HepG2 (cell line): ENCODE results near the gene PTPDC1. TPM values are rescaled to one million over a fixed set of nuclear protein-coding genes. Genes with fewer than 3 reads are reported as not detected.

Source experiments
- ATAC-seq: fragments of 200-7000 bp; cut with Tn5 transposase; 3 replicates; pipeline ENCODE4 v1.9.1; 2020; ENCODE audit warnings: mild to moderate bottlenecking, moderate library complexity
- BruUV-seq: library from RNA; stranded (reverse); fragments of 400-500 nt; replicated peaks from 2 replicates; lab custom pipeline; 2021; lab: Mats Ljungman, UMichigan
- CTCF ChIA-PET: fragments of 300-600 bp; formaldehyde crosslinking; extraction: SDS; loops from one replicate; lab custom pipeline; 2021; ENCODE audit warnings: low total read pairs, inconsistent platforms, low intra/inter-chr PET ratio; lab: Yijun Ruan, JAX
- POLR2A ChIA-PET: fragments of 350-600 bp; sonication (Branson Sonifier 250); formaldehyde crosslinking; loops from one replicate; lab custom pipeline; 2020; ENCODE audit warnings: antibody characterized with exemption, inconsistent platforms; lab: Yijun Ruan, JAX
- DNase-seq: peaks from one replicate; pipeline ENCODE4 v3.0.0-alpha.2; 2015; ENCODE audit warnings: low spot score
- FAIRE-seq: peaks from 3 replicates; lab custom pipeline; 2011; peaks lifted over from hg19 to GRCh38; lab: Jason Lieb, UNC
- H2AFZ ChIP-seq: one replicate; pipeline ENCODE4 v1.6.1; 2011; ENCODE audit warnings: low read length, inconsistent platforms
- H3K27ac ChIP-seq: fragments of 300-600 bp; 3 replicates; pipeline ENCODE4 v1.8.0; 2011; ENCODE audit warnings: mixed run types, mild to moderate bottlenecking, mixed read lengths, low read length, inconsistent platforms; ENCODE audit not compliant: insufficient read depth; ENCODE audit errors: extremely low read length
- H3K27me3 ChIP-seq, 2 experiments: fragments of 200-600 bp in 1 of 2; 2 replicates in 1 of 2; 3 replicates in 1 of 2; pipeline versions ENCODE4 v1.6.0 to v1.8.0; 2011; ENCODE audit warnings: low read length in 2 of 2, mild to moderate bottlenecking in 2 of 2, moderate library complexity in 2 of 2, inconsistent platforms in 1 of 2; ENCODE audit not compliant: insufficient read depth in 2 of 2, control insufficient read depth in 1 of 2
- H3K36me3 ChIP-seq, 2 experiments: fragments of 200-600 bp in 1 of 2; replicated peaks in 1 of 2; 2 replicates in 1 of 2; 3 replicates in 1 of 2; pipeline versions ENCODE4 v1.5.1 to v1.8.0; 2011; ENCODE audit warnings: low read length in 2 of 2, inconsistent platforms in 1 of 2; ENCODE audit not compliant: insufficient read depth in 2 of 2, control insufficient read depth in 1 of 2
- H3K4me1 ChIP-seq: 2 replicates; pipeline ENCODE4 v1.5.1; 2012; ENCODE audit warnings: low read length, inconsistent platforms; ENCODE audit not compliant: insufficient read depth
- H3K4me2 ChIP-seq: 2 replicates; pipeline ENCODE4 v1.6.0; 2011; ENCODE audit warnings: low read depth, low read length, inconsistent platforms
- H3K4me3 ChIP-seq, 3 experiments: fragments of 200-600 bp in 1 of 3; sonication (generic), shearing (Covaris generic) in 1 of 3; replicated peaks in 1 of 3; 2 replicates each; pipeline ENCODE4 v1.5.1; 2011 to 2016; ENCODE audit warnings: low read length in 3 of 3, inconsistent platforms in 2 of 3, low read depth in 2 of 3, mild to moderate bottlenecking in 2 of 3, control low read depth in 1 of 3, mixed read lengths in 1 of 3; ENCODE audit not compliant: insufficient read depth in 1 of 3
- H3K79me2 ChIP-seq: one replicate; pipeline ENCODE4 v1.6.1; 2011; ENCODE audit warnings: low read length, inconsistent platforms; ENCODE audit not compliant: insufficient read depth
- H3K9ac ChIP-seq: 2 replicates; pipeline ENCODE4 v1.6.0; 2011; ENCODE audit warnings: mild to moderate bottlenecking, low read depth, low read length, inconsistent platforms; ENCODE audit not compliant: insufficient read depth
- H3K9me3 ChIP-seq: 2 replicates; pipeline ENCODE4 v1.5.1; 2012; ENCODE audit warnings: mild to moderate bottlenecking, low read length
- H4K20me1 ChIP-seq: 2 replicates; pipeline ENCODE4 v1.6.0; 2011; ENCODE audit warnings: inconsistent platforms, mild to moderate bottlenecking, low read length, moderate library complexity; ENCODE audit not compliant: insufficient read depth
- HDAC2 ChIP-seq: sonication (generic); formaldehyde crosslinking; IDR thresholded peaks from 2 replicates; pipeline ENCODE4 v1.4.0; 2020; ENCODE audit warnings: missing genetic modification reagents
- LCORL ChIP-seq, 2 experiments: fragments of 450-650 bp in 1 of 2; sonication (generic) in 1 of 2; formaldehyde crosslinking in 1 of 2; IDR thresholded peaks; 2 replicates each; pipeline versions ENCODE4 v1.5.0 to v1.6.1; 2017 to 2020; ENCODE audit warnings: antibody characterized with exemption in 1 of 2, missing genetic modification reagents in 1 of 2
- MAFK ChIP-seq, 2 experiments: IDR thresholded peaks in 1 of 2; conservative IDR thresholded peaks in 1 of 2; 2 replicates each; pipeline ENCODE4 v1.6.1; 2011; ENCODE audit warnings: improper control_type of control experiment in 2 of 2, low read length in 2 of 2
- PAXIP1 ChIP-seq: sonication (generic); formaldehyde crosslinking; conservative IDR thresholded peaks from 2 replicates; pipeline ENCODE4 v1.4.0; 2020; ENCODE audit warnings: mild to moderate bottlenecking, missing genetic modification reagents, moderate library complexity
- RARA ChIP-seq: IDR thresholded peaks from 2 replicates; pipeline ENCODE4 v1.6.1; 2016; ENCODE audit warnings: missing genetic modification reagents, missing compliant biosample characterization
- ZNF281 ChIP-seq: sonication (generic); formaldehyde crosslinking; IDR thresholded peaks from 2 replicates; pipeline ENCODE4 v1.4.0; 2020; ENCODE audit warnings: missing genetic modification reagents, borderline replicate concordance
- ZNF350 ChIP-seq: sonication (generic); formaldehyde crosslinking; IDR thresholded peaks from 2 replicates; pipeline ENCODE4 v1.4.0; 2020; ENCODE audit warnings: mild to moderate bottlenecking, low read depth, missing genetic modification reagents, borderline replicate concordance
- ZNF615 ChIP-seq: sonication (generic); formaldehyde crosslinking; IDR thresholded peaks from 2 replicates; pipeline ENCODE4 v1.5.0; 2020; ENCODE audit warnings: mild to moderate bottlenecking, missing genetic modification reagents, borderline replicate concordance
- ZNF619 ChIP-seq: sonication (generic); formaldehyde crosslinking; IDR thresholded peaks from 2 replicates; pipeline ENCODE4 v1.4.0; 2020; ENCODE audit warnings: mild to moderate bottlenecking, missing genetic modification reagents
- ZNF816 ChIP-seq: sonication (generic); formaldehyde crosslinking; IDR thresholded peaks from 2 replicates; pipeline ENCODE4 v1.8.0; 2022; ENCODE audit warnings: missing genetic modification reagents, mild to moderate bottlenecking, borderline replicate concordance
- WGBS: methylation state at CpG from one replicate; pipeline ENCODE4 v1.1.6; 2017; ENCODE audit warnings: low lambda C conversion rate; 5-methylcytosine and 5-hydroxymethylcytosine counted together
- in situ Hi-C: cut with HindIII; loops from 2 replicates; pipeline ENCODE4 v1.10.0; 2017; ENCODE audit warnings: low pct_unique_long_range_greater_than_20kb; ENCODE audit not compliant: extremely low pct_ligation_motif_present
- intact Hi-C: fragments of 100-400 bp; cut with micrococcal nuclease; formaldehyde crosslinking; loops from one replicate; pipeline ENCODE4 v1.10.0; 2022; ENCODE audit not compliant: unreplicated experiment
- polyA plus RNA-seq, 8 experiments: library from polyadenylated mRNA; depleted of rRNA in 3 of 8; stranded (reverse) in 7 of 8; unstranded in 1 of 8; fragments of >200 nt; fragmentation: Illumina TruSeq in 4 of 8; extraction: Trizol in 4 of 8; gene quantifications; 2 replicates each; pipeline versions ENCODE4 v1.2.1 to v1.2.3, GENCODE V29; 2011 to 2016; ENCODE audit warnings: low read depth in 4 of 8, missing spikeins in 1 of 8, mixed read lengths in 1 of 8; ENCODE audit not compliant: insufficient read depth in 1 of 8
- total RNA-seq, 5 experiments: library from RNA; depleted of rRNA; stranded (reverse); fragments of >200 nt; fragmentation: Illumina TruSeq; extraction: Trizol; gene quantifications; 2 replicates each; pipeline ENCODE4 v1.2.3, GENCODE V29; 2016; ENCODE audit warnings: low read depth in 1 of 5

PTPDC1 gene
- total and polyA plus RNA-seq, 2 of the 13 experiments (the other 11 are each of a cell fraction or from before 2014, with no cell fraction given) = 6.1 to 8.6 TPM

- POLR2A ChIA-PET = no interaction called here
- H3K9me3 ChIP-seq = peaks cover 29% of the 10 kb centered on the region
- CTCF ChIA-PET = no interaction called here
- intact Hi-C loops = no loop called here
- no peak overlapping the region for H3K9ac ChIP-seq
- no TSS peak for BruUV-seq
- H3K27me3 ChIP-seq = no peaks in the 10 kb centered on the region
- H3K4me2 ChIP-seq = no peak overlapping the region
- no peaks in the 10 kb centered on the region for H4K20me1 ChIP-seq
- WGBS = 53% methylated on average over 1 of the region's 1 CpG
- H3K4me1 ChIP-seq = no peaks in the 10 kb centered on the region
- no peak for TF ChIP-seq HDAC2
- no peak for TF ChIP-seq PAXIP1 (CRISPR knock-in tag)
- TF ChIP-seq ZNF615 (CRISPR knock-in tag) = no peak
- no peak for TF ChIP-seq ZNF816 (CRISPR knock-in tag)
- no peak for TF ChIP-seq MAFK (conservative IDR thresholded peaks at IDR 0.05 in 1 of 2, IDR thresholded peaks at IDR 0.05 in 1 of 2; ENCODE audit: low read length in 2 of 2)
- TF ChIP-seq ZNF619 (CRISPR knock-in tag) = no peak
- no peak for TF ChIP-seq RARA (CRISPR knock-in tag)
- no peak for TF ChIP-seq LCORL (IDR thresholded peaks at IDR 0.05)
- no peak for TF ChIP-seq LCORL (CRISPR knock-in tag; IDR thresholded peaks at IDR 0.05)
- no peak for TF ChIP-seq ZNF281 (CRISPR knock-in tag)
- no peak for TF ChIP-seq ZNF350
- no peaks in the 10 kb centered on the region for H3K36me3 ChIP-seq
- H2AFZ ChIP-seq = no peak overlapping the region
- in situ Hi-C loops = no loop called here
- H3K27ac ChIP-seq = no peak overlapping the region
- no peak for DNase-seq
- no peak overlapping the region for H3K4me3 ChIP-seq
- no peaks in the 10 kb centered on the region for H3K79me2 ChIP-seq
- no peak for FAIRE-seq
- ATAC-seq = no peak
These were observed 42.6 kb downstream of the PTPDC1 start for GRCh38 chr9:94126844-94127243.
